Ammon's horn (tissue), 1 donor: ENCODE measurements around the gene PICK1.
"Not testable (repeated sequence)": the region's sequence is repeated elsewhere in the genome, so short reads cannot be mapped to it uniquely, and the experiment has no call there.

Experiments
- DNase-seq: peaks from one replicate; pipeline ENCODE4 v3.0.0-alpha.2; 2016; ENCODE audit warnings: low spot score

The PICK1 gene

GRCh38 chr22:38075105-38075825, 18.1 kb downstream of the PICK1 start:
- DNase-seq, result no peak

GRCh38 chr22:38075961-38076360, 18.8 kb downstream of the PICK1 start:
- no peak for DNase-seq

DNA sequence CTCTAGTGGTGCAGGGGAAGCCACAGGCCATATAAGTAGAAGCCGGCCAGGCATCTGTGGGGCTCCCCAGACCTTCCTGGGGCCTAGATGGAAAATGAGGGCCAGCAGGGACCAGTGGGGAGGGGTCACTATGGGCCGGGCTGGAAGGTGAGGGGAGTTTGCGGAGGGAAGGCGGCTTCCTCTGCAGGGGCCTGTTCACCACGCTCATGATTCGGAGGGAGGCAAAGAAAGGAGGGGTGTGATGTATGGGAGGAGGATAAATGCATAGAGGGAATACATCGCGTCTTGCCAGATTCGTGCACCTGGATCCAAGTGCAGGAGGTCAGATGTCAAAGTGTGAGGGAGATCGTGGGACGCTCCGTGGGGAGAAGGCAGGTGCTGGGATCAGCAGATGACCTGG, 19.9 kb downstream of the PICK1 start:
- no peak for DNase-seq

DNA sequence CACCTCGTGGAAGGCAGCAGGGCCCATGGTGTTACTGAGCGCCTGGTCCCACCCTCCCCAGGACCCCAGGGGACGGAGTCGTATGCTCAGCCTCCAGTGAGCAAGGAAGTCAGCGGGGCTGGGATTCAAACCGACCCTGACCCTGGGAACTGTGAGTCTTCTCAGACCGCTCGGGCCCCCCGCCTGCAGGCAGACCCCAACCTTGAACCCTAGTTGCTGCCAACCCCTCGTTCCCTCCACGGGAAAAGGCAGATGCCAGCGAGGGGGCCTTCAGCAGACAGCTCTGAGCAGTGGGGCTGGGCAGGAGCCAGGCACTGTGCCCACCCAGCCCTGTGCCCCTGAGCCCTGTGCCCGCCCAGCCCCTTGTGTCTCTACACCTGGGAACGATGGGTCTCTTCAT, 20.4 kb downstream of the PICK1 start:
- no peak for DNase-seq

- DNase-seq, result no peak
Measured at GRCh38 chr22:38078046-38078840, 21.0 kb downstream of the PICK1 start.

- DNase-seq, result not testable (repeated sequence)
Measured at GRCh38 chr22:38079208-38079607, 22.0 kb downstream of the PICK1 start.

- DNase-seq, result no peak
Measured at GRCh38 chr22:38079804-38080203, 22.6 kb downstream of the PICK1 start.

DNA sequence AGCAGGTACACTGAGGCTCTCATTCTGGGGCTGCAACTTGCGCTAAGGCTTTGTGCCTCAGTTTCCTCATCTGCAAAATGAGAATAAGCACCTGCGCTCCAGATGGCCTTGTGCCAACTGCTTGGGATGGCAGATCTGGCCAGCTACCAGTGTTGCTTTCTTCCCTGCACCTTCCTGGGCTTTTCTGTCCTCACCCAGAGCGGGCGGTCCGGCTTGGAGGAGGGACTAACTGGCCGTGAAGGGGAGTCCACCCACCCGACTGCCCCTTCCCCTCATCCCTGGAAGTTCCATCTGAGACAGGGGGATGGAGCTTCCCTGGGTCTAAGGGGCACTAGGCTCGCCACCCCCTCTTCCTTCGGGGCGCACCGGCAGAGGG, 23.3 kb downstream of the PICK1 start:
- DNase-seq, result no peak

- no peak for DNase-seq
Measured at GRCh38 chr22:38080850-38081635, 23.8 kb downstream of the PICK1 start.

- DNase-seq, result no peak
Measured at GRCh38 chr22:38081636-38081940, 24.4 kb downstream of the PICK1 start.

DNA sequence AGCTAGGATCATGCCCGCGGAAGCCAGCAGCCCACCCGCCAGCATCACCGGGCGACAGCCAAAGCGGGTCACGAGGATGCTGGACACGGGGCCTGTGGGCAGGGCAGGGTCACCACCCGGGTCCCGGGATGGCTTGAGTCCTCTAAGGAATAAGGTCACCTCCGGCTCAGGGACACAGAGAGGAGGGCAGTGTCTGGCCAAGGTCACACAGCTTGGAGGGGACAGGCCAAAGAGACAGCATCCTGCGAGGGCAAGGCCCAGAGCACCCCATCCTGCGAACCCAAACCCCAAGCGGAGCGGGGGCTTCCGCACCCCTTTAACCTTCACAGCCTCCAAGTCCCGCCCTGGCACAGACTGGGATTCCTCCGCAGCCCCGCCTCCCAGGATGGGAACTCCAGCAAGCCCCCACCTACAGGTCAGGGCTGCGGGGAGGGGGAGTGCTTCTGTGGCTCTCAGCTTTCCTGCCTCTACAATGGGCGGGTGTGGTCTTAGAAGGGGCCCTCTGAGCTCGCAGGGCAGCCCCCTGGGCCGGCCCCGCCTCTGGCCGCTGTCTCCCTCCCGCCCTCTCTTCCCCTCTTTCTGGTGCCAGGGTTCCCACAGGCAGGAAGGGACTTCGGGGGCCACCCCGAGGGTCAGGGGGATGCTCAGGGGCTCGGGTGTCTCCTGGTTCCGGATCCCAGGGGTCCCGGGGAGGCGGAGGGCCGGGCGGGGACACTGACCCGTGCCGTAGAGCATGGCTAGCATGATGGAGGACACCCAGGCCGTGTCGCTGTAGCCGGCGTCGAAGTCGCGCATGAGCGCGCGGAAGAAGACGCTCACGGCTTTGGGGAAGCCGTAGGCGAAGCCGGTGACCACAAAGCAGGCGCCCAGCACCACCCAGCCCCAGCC, 25.0 kb downstream of the PICK1 start:
- DNase-seq, result no peak

DNA sequence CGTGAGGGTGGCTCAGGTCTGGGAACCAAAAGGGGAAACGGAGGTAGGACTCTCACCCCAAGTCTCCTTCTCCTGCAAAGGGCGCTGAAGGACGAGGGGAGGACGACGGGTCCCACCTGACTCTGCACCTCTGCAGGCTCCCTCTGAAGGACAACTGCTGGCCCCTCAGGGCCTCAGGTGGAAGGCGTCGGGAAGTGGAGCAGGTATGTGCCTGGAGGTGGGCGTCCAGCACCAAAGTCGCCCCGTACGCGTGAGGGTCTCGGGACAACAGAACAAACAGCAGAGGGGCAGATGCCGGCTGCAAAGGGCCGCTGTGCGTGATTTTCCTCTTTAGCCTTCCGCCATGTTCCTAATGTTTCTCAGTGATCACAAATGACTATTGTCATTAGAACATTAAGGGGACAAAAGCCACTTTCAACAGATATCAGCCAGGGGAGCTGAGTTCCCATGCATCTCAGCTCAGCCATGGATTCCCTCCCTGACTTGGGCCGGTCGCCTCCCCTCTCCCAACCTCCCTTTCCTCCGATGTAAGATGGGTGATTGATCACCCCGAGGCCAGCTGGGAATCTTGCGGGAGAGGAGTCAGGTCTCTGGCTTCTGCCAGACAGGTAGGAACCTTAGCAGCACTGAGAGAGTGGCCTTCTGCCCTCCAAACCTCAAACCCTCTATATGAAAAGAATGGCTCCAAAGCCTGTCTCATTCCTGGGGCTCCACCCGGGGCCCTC, 25.9 kb downstream of the PICK1 start:
- no peak for DNase-seq

DNA sequence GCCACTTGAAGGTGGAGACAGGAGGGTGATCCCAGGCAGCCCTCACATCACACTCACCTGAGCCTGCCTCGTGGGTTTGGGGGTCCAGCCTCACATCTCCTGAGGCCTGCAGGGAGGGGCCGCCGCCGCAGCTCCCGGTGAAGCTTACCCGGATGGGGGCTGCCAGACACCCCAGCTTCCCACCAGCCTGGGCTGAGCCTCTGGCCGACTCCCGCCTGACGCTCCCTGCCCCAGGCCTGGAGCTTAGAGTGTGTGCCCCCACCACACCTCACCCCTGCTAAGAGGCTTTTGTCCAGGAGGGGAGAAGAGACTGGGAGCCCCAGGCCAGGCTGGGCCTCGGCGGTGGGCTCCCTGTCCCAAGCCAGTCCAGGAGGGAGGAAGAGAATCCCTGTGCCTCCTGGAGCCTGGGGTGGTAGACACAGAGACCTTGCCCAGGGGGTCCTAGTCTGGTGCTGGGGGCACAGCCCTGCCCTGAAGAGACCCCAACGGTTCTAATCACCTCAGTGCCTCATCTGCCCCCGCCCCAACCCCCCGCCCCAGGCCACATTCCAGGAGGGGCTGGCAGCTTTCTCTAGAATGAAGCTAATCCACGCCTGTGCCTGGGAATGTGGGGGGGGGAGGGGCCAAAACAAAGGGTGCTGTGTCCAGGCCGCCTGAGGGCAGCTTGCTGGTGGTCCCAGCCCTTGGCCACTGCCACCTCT, 26.9 kb downstream of the PICK1 start, which contains the start of gene SLC16A8:
TSS of gene SLC16A8 (minus strand) at position 254 of the 701 bp plus-strand sequence. CDS start 1,311 bp downstream, outside the sequence.
- no peak for DNase-seq

DNA sequence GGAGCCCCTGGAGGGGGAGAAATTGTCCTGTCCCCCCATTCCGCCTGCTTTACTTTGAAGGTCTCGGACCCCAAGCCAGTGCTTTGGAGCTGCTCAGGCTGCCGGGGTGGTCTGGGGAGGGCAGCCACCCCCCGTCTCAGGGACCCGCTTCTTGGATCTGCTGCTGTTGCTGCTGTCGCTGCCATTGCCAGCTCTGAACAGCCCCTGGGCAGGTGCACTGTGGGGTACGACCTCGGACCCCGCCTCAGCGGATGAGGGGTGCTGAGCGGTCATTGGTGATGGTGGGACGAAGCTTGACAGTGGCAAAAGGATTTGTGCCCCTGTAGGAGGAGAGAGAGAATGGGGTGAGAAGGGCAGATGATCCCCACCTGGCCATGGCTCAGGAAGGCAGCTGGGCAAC, 27.9 kb downstream of the PICK1 start:
- no peak for DNase-seq

DNA sequence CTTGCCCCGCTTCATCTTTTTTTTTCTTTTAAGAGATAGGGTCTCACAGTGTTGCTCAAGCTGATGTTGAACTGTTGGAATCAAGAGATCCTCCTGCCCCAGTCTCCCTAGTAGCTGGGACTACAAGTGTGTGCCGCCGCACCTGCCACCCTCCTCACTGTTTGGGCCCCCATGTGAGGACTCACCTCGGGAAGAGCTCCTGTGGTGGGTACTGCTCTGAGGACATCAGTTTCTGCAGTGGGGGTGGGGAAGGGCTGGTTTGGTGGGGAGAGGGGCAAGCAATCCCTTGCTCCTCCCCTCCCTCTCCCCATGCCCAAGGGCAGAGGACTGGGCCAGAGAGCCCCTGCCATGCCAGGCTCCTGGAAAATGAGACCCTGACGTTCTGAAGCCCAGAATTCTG, 28.3 kb downstream of the PICK1 start:
- DNase-seq, result no peak

- DNase-seq, result no peak
Measured at GRCh38 chr22:38086001-38086845, 29.0 kb downstream of the PICK1 start.

DNA sequence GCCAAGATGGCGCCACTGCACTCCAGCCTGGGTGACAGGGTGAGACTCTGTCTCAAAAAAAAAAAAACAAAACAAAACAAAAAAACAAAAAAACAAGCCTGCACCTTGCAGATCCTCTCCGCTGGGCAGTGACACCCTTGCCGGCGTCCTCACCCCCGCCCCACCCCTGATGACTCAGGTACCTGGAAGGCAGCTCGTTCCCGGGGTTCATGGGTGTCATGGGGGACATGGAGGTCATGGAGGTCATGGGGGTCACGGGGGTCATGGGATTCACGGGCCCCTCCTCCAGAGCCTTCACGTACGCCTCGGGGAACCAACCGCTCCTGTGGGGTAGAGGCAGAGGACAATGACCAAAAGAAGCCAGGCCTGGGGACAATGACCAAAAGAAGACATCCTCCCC, 29.7 kb downstream of the PICK1 start:
- DNase-seq, result no peak

GRCh38 chr22:38087855-38088254, 30.7 kb downstream of the PICK1 start:
- no peak for DNase-seq

GRCh38 chr22:38088629-38089473, 31.6 kb downstream of the PICK1 start:
- no peak for DNase-seq
